GM12878 (cell line): ENCODE results near the gene PTGR3. TPM values are rescaled to one million over a fixed set of nuclear protein-coding genes. Genes with fewer than 3 reads are reported as not detected.

ENCODE experiments used
- ATAC-seq: fragments of 200-7000 bp; cut with Tn5 transposase; 3 replicates; pipeline ENCODE4 v1.9.1; 2020; ENCODE audit warnings: mild to moderate bottlenecking, moderate library complexity
- BruUV-seq: library from RNA; stranded (reverse); fragments of 400-500 nt; replicated peaks from 2 replicates; lab custom pipeline; 2021; lab: Mats Ljungman, UMichigan
- CTCF ChIA-PET: fragments of 300-600 bp; sonication (Branson Sonifier 250); formaldehyde crosslinking; extraction: SDS; loops from one replicate; lab custom pipeline; 2021; ENCODE audit warnings: inconsistent platforms; lab: Yijun Ruan, JAX
- POLR2A ChIA-PET: fragments of 350-600 bp; formaldehyde crosslinking; extraction: SDS; loops from one replicate; lab custom pipeline; 2021; ENCODE audit warnings: inconsistent platforms; lab: Charles Lee
- RAD21 ChIA-PET: fragments of 300-600 bp; sonication (Branson Sonifier 250); formaldehyde crosslinking; loops from one replicate; lab custom pipeline; 2023; ENCODE audit warnings: antibody characterized with exemption; ENCODE audit not compliant: unreplicated experiment; lab: Charles Lee
- SMC1A ChIA-PET: fragments of 300-600 bp; sonication (Branson Sonifier 250); formaldehyde crosslinking; loops from one replicate; lab custom pipeline; 2023; ENCODE audit not compliant: unreplicated experiment, uncharacterized antibody; lab: Charles Lee
- DNase-seq: peaks from one replicate; pipeline ENCODE4 v3.0.0-alpha.2; 2011; ENCODE audit warnings: low read depth, low spot score
- FAIRE-seq: peaks from 3 replicates; lab custom pipeline; 2011; peaks lifted over from hg19 to GRCh38; lab: Jason Lieb, UNC
- H2AFZ ChIP-seq: 2 replicates; pipeline ENCODE4 v1.6.0; 2011; ENCODE audit warnings: low read depth, low read length, control low read depth; ENCODE audit not compliant: control insufficient read depth
- H3K27ac ChIP-seq: 2 replicates; pipeline ENCODE4 v1.5.1; 2011; ENCODE audit warnings: control low read depth; ENCODE audit not compliant: control insufficient read depth, insufficient read depth
- H3K27me3 ChIP-seq, 2 experiments: replicated peaks in 1 of 2; 2 replicates each; pipeline versions ENCODE4 v1.6.0 to v1.6.1; 2011; ENCODE audit warnings: low read length in 1 of 2; ENCODE audit not compliant: control insufficient read depth in 2 of 2, insufficient read depth in 2 of 2
- H3K36me3 ChIP-seq, 2 experiments: 2 replicates each; pipeline ENCODE4 v1.5.1; 2011; ENCODE audit warnings: low read length in 1 of 2; ENCODE audit not compliant: control insufficient read depth in 2 of 2, insufficient read depth in 2 of 2
- H3K4me1 ChIP-seq: 2 replicates; pipeline ENCODE4 v1.6.1; 2011; ENCODE audit warnings: mild to moderate bottlenecking, low read length, moderate library complexity, mixed read lengths; ENCODE audit not compliant: control insufficient read depth, insufficient read depth
- H3K4me2 ChIP-seq: 2 replicates; pipeline ENCODE4 v1.6.0; 2011; ENCODE audit warnings: control low read depth; ENCODE audit not compliant: control insufficient read depth, insufficient read depth
- H3K4me3 ChIP-seq: fragments of 200-600 bp; sonication (generic); 2 replicates; pipeline ENCODE4 v1.5.1; 2016
- H3K79me2 ChIP-seq: 2 replicates; pipeline ENCODE4 v1.6.0; 2011; ENCODE audit warnings: low read length; ENCODE audit not compliant: control insufficient read depth, insufficient read depth
- H3K9ac ChIP-seq: 2 replicates; pipeline ENCODE4 v1.8.0; 2011; ENCODE audit warnings: low read length, control low read depth, mixed read lengths; ENCODE audit not compliant: control insufficient read depth, insufficient read depth
- H3K9me3 ChIP-seq: replicated peaks from 3 replicates; pipeline ENCODE4 v1.5.1; 2011; ENCODE audit warnings: mild to moderate bottlenecking, low read length; ENCODE audit not compliant: control insufficient read depth, insufficient read depth
- H4K20me1 ChIP-seq: 2 replicates; pipeline ENCODE4 v1.6.0; 2011; ENCODE audit not compliant: control insufficient read depth, insufficient read depth
- ASH2L ChIP-seq: fragments of 300-600, 200-600 bp; sonication (generic); IDR thresholded peaks from 2 replicates; pipeline ENCODE4 v1.6.1; 2017; ENCODE audit warnings: low read depth, mild to moderate bottlenecking, borderline replicate concordance
- ATF7 ChIP-seq: fragments of 450-650 bp; IDR thresholded peaks from 2 replicates; pipeline ENCODE4 v1.6.1; 2016; ENCODE audit warnings: low read depth, mild to moderate bottlenecking
- BCL3 ChIP-seq: IDR thresholded peaks from 2 replicates; pipeline ENCODE4 v1.6.1; 2011; ENCODE audit warnings: borderline replicate concordance, low read depth, mild to moderate bottlenecking, moderate library complexity, low read length; ENCODE audit not compliant: insufficient read depth, poor library complexity, severe bottlenecking
- CHD4 ChIP-seq: fragments of 200-600 bp; sonication (generic); IDR thresholded peaks from 2 replicates; pipeline ENCODE4 v1.6.1; 2016; ENCODE audit warnings: mild to moderate bottlenecking
- FOXM1 ChIP-seq: IDR thresholded peaks from 2 replicates; pipeline ENCODE4 v1.6.1; 2012; ENCODE audit warnings: low read depth, mild to moderate bottlenecking, inconsistent platforms, low read length, moderate library complexity
- HDAC2 ChIP-seq: fragments of 200-600 bp; sonication (generic); IDR thresholded peaks from 2 replicates; pipeline ENCODE4 v1.6.1; 2017
- IKZF2 ChIP-seq, 2 experiments: fragments of 450-650 bp; IDR thresholded peaks; 2 replicates each; pipeline ENCODE4 v1.6.1; 2017; ENCODE audit warnings: mild to moderate bottlenecking in 2 of 2, moderate library complexity in 2 of 2
- NRF1 ChIP-seq: conservative IDR thresholded peaks from 2 replicates; pipeline ENCODE4 v1.6.1; 2011; ENCODE audit warnings: mild to moderate bottlenecking, low read depth, low read length, improper control_type of control experiment
- POLR2A ChIP-seq: IDR thresholded peaks from 2 replicates; pipeline ENCODE4 v1.6.1; 2011; ENCODE audit warnings: low read depth, mild to moderate bottlenecking, low read length
- POU2F2 ChIP-seq: IDR thresholded peaks from 3 replicates; pipeline ENCODE4 v1.6.1; 2011; ENCODE audit warnings: low read depth, mild to moderate bottlenecking, low read length, borderline replicate concordance
- RCOR1 ChIP-seq: conservative IDR thresholded peaks from 2 replicates; pipeline ENCODE4 v1.6.1; 2012; ENCODE audit warnings: low read depth, low read length, improper control_type of control experiment
- SIX5 ChIP-seq: IDR thresholded peaks from 2 replicates; pipeline ENCODE4 v1.6.1; 2011; ENCODE audit warnings: mild to moderate bottlenecking, low read depth, low read length, moderate library complexity; ENCODE audit not compliant: severe bottlenecking
- STAT3 ChIP-seq: IDR thresholded peaks from 2 replicates; pipeline ENCODE4 v1.6.1; 2011; ENCODE audit warnings: low read depth, low read length, improper control_type of control experiment
- TBL1XR1 ChIP-seq: IDR thresholded peaks from 2 replicates; pipeline ENCODE4 v1.6.1; 2012; ENCODE audit warnings: low read depth, low read length, improper control_type of control experiment
- USF1 ChIP-seq: IDR thresholded peaks from 2 replicates; pipeline ENCODE4 v1.6.1; 2011; ENCODE audit warnings: borderline replicate concordance, low read depth, mild to moderate bottlenecking, moderate library complexity, mixed read lengths, low read length; ENCODE audit not compliant: insufficient read depth; ENCODE audit errors: extremely low read length
- USF2 ChIP-seq: IDR thresholded peaks from 2 replicates; pipeline ENCODE4 v1.6.1; 2011; ENCODE audit warnings: low read depth, low read length, improper control_type of control experiment, borderline replicate concordance
- YY1 ChIP-seq: IDR thresholded peaks from 2 replicates; pipeline ENCODE4 v1.6.1; 2011; ENCODE audit warnings: low read depth, mild to moderate bottlenecking, low read length
- WGBS: methylation state at CpG from one replicate; pipeline ENCODE4 v1.1.6; 2016; ENCODE audit warnings: low lambda C conversion rate; ENCODE audit not compliant: insufficient replicate concordance, insufficient coverage; ENCODE audit errors: missing lambda C conversion rate; 5-methylcytosine and 5-hydroxymethylcytosine counted together
- in situ Hi-C: fragments of 300-500 bp; cut with MboI; formaldehyde crosslinking; loops from 9 replicates; pipeline ENCODE4 v1.14.3; 2018; ENCODE audit warnings: mixed read lengths
- intact Hi-C: fragments of 100-400 bp; cut with micrococcal nuclease; formaldehyde crosslinking; loops from one replicate; pipeline ENCODE4 v1.14.2; 2022; ENCODE audit not compliant: unreplicated experiment
- polyA plus RNA-seq, 11 experiments: library from polyadenylated mRNA; depleted of rRNA in 4 of 11; unstranded in 6 of 11; stranded (reverse) in 5 of 11; fragments of >200 nt; fragmentation: Nextera tagmentation in 4 of 11; fragmentation: Illumina TruSeq in 1 of 11; extraction: Ambion mirVana in 4 of 11; extraction: Trizol in 1 of 11; gene quantifications; 1 replicate in 1 of 11; 2 replicates in 10 of 11; pipeline versions ENCODE4 v1.2.1 to v1.2.3, GENCODE V29; 2011 to 2016; ENCODE audit warnings: inconsistent platforms in 2 of 11, missing spikeins in 2 of 11, low read depth in 1 of 11
- total RNA-seq, 4 experiments: library from RNA; depleted of rRNA in 3 of 4; stranded (reverse); fragments of >200 nt in 3 of 4; fragmentation: Illumina TruSeq in 1 of 4; extraction: Trizol in 1 of 4; gene quantifications; 2 replicates each; pipeline versions ENCODE4 v1.2.1 to v1.2.3, GENCODE V29; 2013 to 2021

PTGR3 gene
- total and polyA plus RNA-seq, 10 of the 15 experiments (the other 5 are each of a cell fraction or from before 2014, with no cell fraction given) = 6.2 to 69.8 (median 21.9) TPM

DNA sequence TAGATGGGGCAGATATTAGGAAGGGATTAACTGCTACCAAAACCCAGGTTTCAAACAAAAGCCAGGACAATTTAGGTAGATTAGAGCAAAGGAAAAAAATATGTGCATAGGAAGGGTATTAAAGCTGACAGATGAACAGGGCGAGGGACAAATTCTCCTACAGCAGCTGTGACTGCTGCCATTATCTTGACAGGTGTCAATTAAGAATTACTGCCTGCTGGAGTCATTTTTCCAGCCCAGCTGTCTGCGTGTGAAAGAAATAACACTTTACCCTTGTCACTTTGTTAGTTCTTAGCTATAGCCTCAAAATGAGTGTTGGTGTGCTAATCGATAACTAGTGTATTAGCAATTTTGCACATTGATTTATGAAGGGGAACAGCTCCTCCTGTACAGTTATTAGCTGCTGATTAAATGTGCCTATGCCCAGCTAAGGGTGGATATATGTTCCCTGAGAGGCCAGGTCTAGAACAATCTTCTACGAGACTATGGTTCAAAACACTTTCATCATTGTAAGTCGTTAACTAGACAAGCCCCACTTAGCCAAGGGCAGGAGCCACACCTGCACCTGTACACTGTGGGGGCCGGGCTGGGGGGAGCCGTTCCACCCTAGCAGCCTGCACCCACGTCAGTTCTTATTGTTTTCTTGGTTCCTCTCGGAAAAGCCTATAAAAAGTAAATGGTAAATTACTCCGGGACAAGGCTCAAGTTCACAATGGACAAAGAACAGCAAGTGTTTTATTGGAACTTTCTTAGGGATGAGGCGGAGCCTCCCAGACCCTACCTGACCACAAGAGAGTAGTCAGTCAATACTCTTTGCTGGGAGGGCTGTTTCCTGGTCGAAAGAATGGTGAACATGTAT is 9.4 kb upstream of the PTGR3 start:
- Histone ChIP-seq H3K4me3 (no peak overlapping the region), H3K4me1 (0 out of 2 replicates have a peak, but pooled peaks cover 4% of the 10 kb centered on the region), H3K4me2 (no peak overlapping the region), H3K9me3 (no peaks in the 10 kb centered on the region)
- BruUV-seq = no TSS peak
- ATAC-seq = no peak
- ChIA-PET CTCF (interaction anchor here (0.8 kb wide), 1 partner anchor 45 kb away, joined by 3 read pairs; no protein-coding TSS in a partner anchor), RAD21 (no interaction called here)
- no peak for TF ChIP-seq POU2F2
- no peak for TF ChIP-seq YY1
- no peak for TF ChIP-seq POLR2A
- no peak for TF ChIP-seq CHD4
- no peak for TF ChIP-seq STAT3
- no peak for TF ChIP-seq ATF7
- no peak for TF ChIP-seq IKZF2 (IDR thresholded peaks at IDR 0.05)
- no peak for TF ChIP-seq USF2
- no peak for TF ChIP-seq ASH2L
- no peak for TF ChIP-seq BCL3
- TF ChIP-seq USF1 = no peak
- TF ChIP-seq HDAC2 = no peak
- no peak for TF ChIP-seq SIX5
- no peak for TF ChIP-seq FOXM1
- no peak for TF ChIP-seq NRF1
- TF ChIP-seq TBL1XR1 = no peak
- TF ChIP-seq RCOR1 = no peak
- TF ChIP-seq, all 136 proteins: peak for 0
- no peak for DNase-seq
- Histone ChIP-seq H4K20me1 (no peaks in the 10 kb centered on the region), H3K36me3 (no peaks in the 10 kb centered on the region), H3K79me2 (peaks cover 16% of the 10 kb centered on the region), H3K27ac (no peak overlapping the region), H2AFZ (no peak overlapping the region), H3K27me3 (no peaks in the 10 kb centered on the region), H3K9ac (no peak overlapping the region)
- ChIA-PET POLR2A (no interaction called here), SMC1A (interaction anchor here (1.2 kb wide), 1 partner anchor 28 kb away, joined by 4 read pairs; no protein-coding TSS in a partner anchor)
- WGBS = 91% methylated on average over 12 of the region's 12 CpGs
- in situ Hi-C loops = loop anchor here (25.0 kb wide), 1 partner anchor 1894 kb away; no protein-coding TSS in a partner anchor
- FAIRE-seq = no peak
- intact Hi-C loops = loop anchor here (5.0 kb wide), 1 partner anchor 44 kb away; no protein-coding TSS in a partner anchor
